ENCODE results near the gene NR6A1. TPM values are rescaled to one million over a fixed set of nuclear protein-coding genes. Genes with fewer than 3 reads are reported as not detected.

NR6A1 gene
- total and polyA plus RNA-seq, 10 donors: 0.14 to 3.7 (median 1.9) TPM

GRCh38 chr9:124761196-124761595 lies 9.9 kb downstream of the NR6A1 start:
- WGBS, 5 donors: 77 to 91% (median 80%) methylated on average over 2 of the region's 2 CpGs
- TF ChIP-seq POLR2A (IDR thresholded peaks at IDR 0.05) (no peak), CTCF (IDR thresholded peaks at IDR 0.05 in 8 of 11, conservative IDR thresholded peaks at IDR 0.05 in 3 of 11) (no peak), POLR2AphosphoS5 (IDR thresholded peaks at IDR 0.05) (no peak)
- Histone ChIP-seq H3K27ac (no peak overlapping the region), H3K36me3 (no peaks in the 10 kb centered on the region), H3K4me1 (peaks cover 0 to 40% (median 2%) of the 10 kb centered on the region in 6 donors), H3K9me3 (no peaks in the 10 kb centered on the region), H3K27me3 (replicated peaks in 1 of 7) (peaks cover 0 to 46% (median 9%) of the 10 kb centered on the region in 7 donors), H3K4me3 (no peak overlapping the region)
- no peak for DNase-seq
- intact Hi-C loops (cut with DNase I; ENCODE audit: low total_unique reads): no loop called here

GRCh38 chr9:124760719-124761118 lies 10.4 kb downstream of the NR6A1 start:
- no peak for TF ChIP-seq POLR2AphosphoS5 (IDR thresholded peaks at IDR 0.05)
- no peak for TF ChIP-seq CTCF (IDR thresholded peaks at IDR 0.05 in 8 of 11, conservative IDR thresholded peaks at IDR 0.05 in 3 of 11)
- no peak for TF ChIP-seq POLR2A (IDR thresholded peaks at IDR 0.05)
- WGBS, 5 donors: 85 to 98% (median 88%) methylated on average over 2 of the region's 2 CpGs
- H3K9me3 ChIP-seq: no peaks in the 10 kb centered on the region
- intact Hi-C loops (cut with DNase I; ENCODE audit: low total_unique reads): no loop called here
- no peak for DNase-seq
- no peak overlapping the region for H3K27ac ChIP-seq
- H3K27me3 ChIP-seq (replicated peaks in 1 of 7): peaks cover 0 to 45% (median 4%) of the 10 kb centered on the region in 7 donors
- no peaks in the 10 kb centered on the region for H3K36me3 ChIP-seq
- peaks cover 0 to 40% (median 2%) of the 10 kb centered on the region in 6 donors for H3K4me1 ChIP-seq
- no peak overlapping the region for H3K4me3 ChIP-seq

- H3K36me3 ChIP-seq: no peaks in the 10 kb centered on the region
- WGBS, 5 donors: 95 to 100% (median 98%) methylated on average over 2 of the region's 2 CpGs
- intact Hi-C loops (cut with DNase I; ENCODE audit: low total_unique reads): no loop called here
- H3K27me3 ChIP-seq (replicated peaks in 1 of 7): peaks cover 0 to 43% (median 0%) of the 10 kb centered on the region in 7 donors
- TF ChIP-seq POLR2AphosphoS5 (IDR thresholded peaks at IDR 0.05): no peak
- TF ChIP-seq POLR2A (IDR thresholded peaks at IDR 0.05): no peak
- no peaks in the 10 kb centered on the region for H3K9me3 ChIP-seq
- no peak overlapping the region for H3K4me3 ChIP-seq
- DNase-seq: no peak
- H3K4me1 ChIP-seq: peaks cover 0 to 29% (median 2%) of the 10 kb centered on the region in 6 donors
- H3K27ac ChIP-seq: peak overlapping the region in 2 of 8 donors; percentile 60 to 74
Measured at GRCh38 chr9:124759327-124759726, 11.8 kb downstream of the NR6A1 start.

GRCh38 chr9:124758691-124759090 lies 12.4 kb downstream of the NR6A1 start:
- Histone ChIP-seq H3K27ac (peak overlapping the region in 3 of 8 donors; percentile 16 to 74 (median 60)), H3K4me3 (no peak overlapping the region), H3K36me3 (no peaks in the 10 kb centered on the region), H3K9me3 (no peaks in the 10 kb centered on the region), H3K27me3 (replicated peaks in 1 of 7) (peaks cover 0 to 39% (median 0%) of the 10 kb centered on the region in 7 donors), H3K4me1 (peaks cover 0 to 27% (median 2%) of the 10 kb centered on the region in 6 donors)
- TF ChIP-seq POLR2AphosphoS5 (IDR thresholded peaks at IDR 0.05) (no peak), POLR2A (IDR thresholded peaks at IDR 0.05) (no peak), CTCF (IDR thresholded peaks at IDR 0.05 in 8 of 11, conservative IDR thresholded peaks at IDR 0.05 in 3 of 11) (no peak)
- intact Hi-C loops (cut with DNase I; ENCODE audit: low total_unique reads): no loop called here
- DNase-seq: no peak
